Activated CD4-positive, alpha-beta T cell treated with anti-CD3 and anti-CD28 coated beads, Interleukin-2, amount 50 U/mL, for 24 hours (primary cell): ENCODE data around the gene NR0B2.

Source experiments
- DNase-seq, 2 donors: peaks; one replicate each; pipeline ENCODE4 v3.0.0-alpha.2; 2020; ENCODE audit warnings: low read depth in 1 of 2, low spot score in 1 of 2

NR0B2 gene

GRCh38 chr1:26938004-26938658 lies 24.4 kb upstream of the NR0B2 start:
- DNase-seq = no peak

DNA sequence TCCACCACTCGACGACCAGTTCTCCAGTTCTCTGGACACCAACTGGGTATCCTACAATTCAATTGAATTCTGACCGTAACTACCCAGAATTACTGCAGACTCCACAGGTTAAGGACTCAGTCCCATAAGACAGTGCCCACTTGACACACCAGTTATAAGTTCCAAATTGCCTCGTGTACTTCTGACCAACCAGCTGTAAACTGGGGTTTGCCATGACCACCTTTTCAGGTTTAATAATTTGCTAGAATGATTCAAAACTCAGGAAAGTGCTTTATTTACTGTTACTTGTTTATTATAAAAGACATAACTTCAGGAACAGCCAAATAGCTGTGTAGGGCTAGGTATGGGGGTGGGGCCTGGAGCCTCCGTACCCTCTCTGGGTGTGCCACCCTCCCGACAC lies 23.0 kb upstream of the NR0B2 start:
- DNase-seq = no peak

DNA sequence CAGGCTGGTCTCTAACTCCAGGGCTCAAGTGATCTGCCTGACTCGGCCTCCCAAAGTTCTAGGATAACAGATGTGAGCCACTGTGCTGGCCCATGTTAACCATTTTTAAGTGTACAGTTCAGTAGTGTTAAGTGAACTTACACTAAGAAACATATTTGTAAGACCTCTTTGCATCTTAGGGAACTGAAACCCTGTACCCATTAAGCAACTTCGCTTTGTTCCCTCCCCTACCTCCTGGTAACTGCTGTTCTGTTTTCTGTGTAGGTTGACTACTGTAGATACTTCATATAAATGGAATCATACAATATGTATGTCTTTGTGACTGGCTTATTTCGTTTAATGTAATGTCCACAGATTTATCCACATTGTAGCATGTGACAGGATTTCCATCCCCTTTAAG lies 18.8 kb upstream of the NR0B2 start:
- DNase-seq = no peak

- no peak for DNase-seq
Observed at GRCh38 chr1:26923711-26924110, 9.9 kb upstream of the NR0B2 start.

DNA sequence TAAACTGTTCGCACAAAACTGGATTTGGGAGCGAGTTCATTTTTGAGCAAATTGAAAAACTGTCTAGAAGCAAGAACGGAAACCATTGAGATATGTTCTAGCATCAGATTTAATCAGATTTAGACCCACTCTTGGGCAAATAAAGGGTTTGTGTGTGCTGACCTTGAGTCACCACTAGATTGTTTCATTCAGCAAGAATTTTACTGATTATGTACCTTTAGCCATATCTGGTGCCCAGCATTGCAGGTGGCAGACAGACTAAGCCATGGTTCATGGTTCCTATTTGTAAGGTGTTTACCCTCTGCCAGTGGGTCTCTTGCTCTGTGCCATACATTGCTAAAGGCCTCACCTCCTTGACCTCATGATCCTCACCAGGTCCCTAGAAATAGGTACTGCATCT lies 9.1 kb upstream of the NR0B2 start:
- no peak for DNase-seq

- no peak for DNase-seq
Observed at GRCh38 chr1:26922431-26922729, 8.6 kb upstream of the NR0B2 start.

DNA sequence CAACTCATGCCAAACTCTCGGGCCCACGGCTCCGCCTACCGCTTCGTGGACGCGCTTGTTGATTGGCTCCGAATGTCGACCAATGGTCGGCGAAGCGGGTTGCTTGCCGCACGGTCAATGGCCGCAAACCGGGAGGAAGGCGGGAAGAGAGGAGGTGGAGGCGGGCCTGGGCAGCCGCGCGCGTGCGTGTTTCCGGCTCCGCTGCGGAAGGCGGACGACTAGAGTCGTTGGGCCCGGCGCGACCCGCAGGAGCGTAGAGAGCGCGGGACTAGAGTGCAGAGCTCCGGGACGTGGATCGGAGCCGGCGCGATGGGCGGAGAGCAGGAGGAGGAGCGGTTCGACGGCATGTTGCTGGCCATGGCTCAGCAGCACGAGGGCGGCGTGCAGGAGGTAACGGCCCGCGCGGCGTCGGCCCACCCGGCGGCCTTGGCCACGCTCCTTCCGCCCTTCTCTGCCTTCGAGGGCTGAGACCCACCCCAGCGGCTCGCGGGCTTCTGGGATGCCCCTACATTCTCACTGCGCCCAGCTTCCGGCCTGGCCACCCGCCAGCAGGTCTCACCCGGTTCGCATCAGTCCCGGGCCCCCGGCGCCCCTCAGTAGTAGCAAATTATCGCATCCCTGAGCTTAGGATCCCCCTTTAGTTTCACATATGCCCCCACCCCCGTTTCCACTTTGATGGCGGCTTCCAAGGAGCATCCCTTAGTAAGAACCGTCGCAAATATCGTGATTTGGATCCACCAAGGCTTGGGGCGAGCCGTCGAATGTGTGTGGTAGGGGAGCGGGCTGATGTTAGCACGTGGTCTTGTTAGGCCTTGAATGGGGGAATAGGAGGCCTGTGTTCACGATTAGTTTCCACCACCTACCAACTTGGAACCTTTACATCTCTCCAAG lies 8.0 kb upstream of the NR0B2 start, which contains the start of gene NUDC:
Gene NUDC, plus strand, starts transcription at position 204 of the 891 bp plus-strand sequence. Its CDS starts 106 bp downstream, at position 310.
- DNase-seq = peak; percentile 90 to 94

- no peak for DNase-seq
Observed at GRCh38 chr1:26921126-26921539, 7.4 kb upstream of the NR0B2 start.

DNA sequence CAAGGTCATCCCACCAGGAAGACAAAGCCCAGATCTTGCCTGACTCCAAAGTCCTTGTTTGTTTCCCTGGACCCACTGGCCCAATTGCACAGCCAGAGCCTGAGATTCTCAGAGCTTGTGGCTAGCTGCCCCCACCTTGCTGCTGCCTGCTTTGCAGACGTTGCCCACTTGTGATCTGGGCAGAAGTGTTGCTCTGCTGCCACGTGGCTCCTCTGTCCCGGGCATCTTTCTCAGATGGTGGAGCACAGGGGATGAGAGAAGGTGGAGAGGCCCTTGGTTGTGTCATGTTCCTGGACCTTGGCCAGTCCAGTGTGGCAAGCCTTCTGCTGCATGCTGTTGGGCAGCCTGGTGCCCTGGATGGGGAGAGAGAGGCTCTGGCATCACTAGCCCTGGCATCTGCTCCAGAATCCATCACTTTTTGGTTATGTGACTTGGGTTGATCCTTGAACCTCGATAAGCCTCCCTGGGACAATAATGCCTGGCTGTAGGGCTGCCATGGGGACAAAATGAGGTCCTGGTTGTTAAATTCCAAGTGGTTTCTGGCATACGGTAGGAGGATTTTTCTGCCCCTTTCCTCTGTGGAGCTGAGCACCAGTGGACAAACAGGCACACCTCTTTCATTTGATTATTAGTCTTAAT lies 1.5 kb upstream of the NR0B2 start:
- no peak for DNase-seq

DNA sequence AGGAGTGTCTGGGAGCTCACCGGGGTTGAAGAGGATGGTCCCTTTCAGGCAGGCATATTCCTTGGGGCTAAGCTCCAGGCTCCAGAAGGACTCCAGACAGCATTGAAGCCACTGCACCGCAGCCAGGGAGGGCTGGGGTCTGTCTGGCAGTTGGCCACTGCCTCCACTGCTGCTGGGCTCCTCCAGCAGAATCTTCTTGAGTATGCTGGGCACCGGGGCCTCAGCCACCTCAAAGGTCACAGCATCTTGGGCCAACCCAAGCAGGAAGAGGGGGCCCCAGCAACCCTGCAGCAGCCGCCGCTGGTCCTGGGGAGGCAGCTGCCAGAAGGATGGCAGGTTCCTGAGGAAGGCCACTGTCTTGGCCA lies 404 bp downstream of the NR0B2 start:
- no peak for DNase-seq

- no peak for DNase-seq
Observed at GRCh38 chr1:26912147-26912490, 1.7 kb downstream of the NR0B2 start.

GRCh38 chr1:26911399-26912146 lies 2.2 kb downstream of the NR0B2 start:
- no peak for DNase-seq

- DNase-seq = no peak
Observed at GRCh38 chr1:26910343-26911160, 3.2 kb downstream of the NR0B2 start.

DNA sequence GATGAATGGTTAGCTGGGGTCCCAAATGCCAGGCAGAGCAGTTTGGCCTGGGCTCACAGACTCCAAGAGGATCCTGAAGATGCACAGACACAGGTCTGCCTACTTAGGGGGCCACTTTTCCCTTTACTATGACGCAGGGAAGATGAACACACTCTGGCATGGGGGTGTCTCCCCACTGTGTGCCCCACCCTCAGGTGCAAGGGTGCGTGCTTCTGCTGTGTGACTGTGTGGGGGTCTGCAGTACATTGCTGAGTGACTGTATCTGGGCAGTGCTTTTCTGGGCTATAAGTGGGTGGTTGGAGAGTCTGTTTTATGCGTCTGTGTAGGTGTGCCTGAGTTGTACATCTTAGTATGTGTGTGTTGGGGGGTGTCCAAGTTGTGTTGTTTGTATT lies 3.8 kb downstream of the NR0B2 start:
- no peak for DNase-seq

- DNase-seq = no peak
Observed at GRCh38 chr1:26907071-26907917, 6.5 kb downstream of the NR0B2 start.

GRCh38 chr1:26900815-26901511 lies 12.8 kb downstream of the NR0B2 start:
- no peak for DNase-seq

- DNase-seq = peak; percentile 79 to 85
Observed at GRCh38 chr1:26900001-26900814, 13.6 kb downstream of the NR0B2 start, which contains the start of gene GPATCH3. TSS of gene GPATCH3 (minus strand) at chr1:26900467. CDS start at chr1:26900442, 25 bp downstream.

- no peak for DNase-seq
Observed at GRCh38 chr1:26897351-26897750, 16.4 kb downstream of the NR0B2 start.
